IPS-18c (cell line): ENCODE results near the gene GCNT1.
"Not testable (repeated sequence)": the region's sequence is repeated elsewhere in the genome, so short reads cannot be mapped to it uniquely, and the experiment has no call there.

Source experiments
- H3K4me3 ChIP-seq: 2 replicates; pipeline ENCODE4 v1.7.0; 2013; ENCODE audit warnings: low read depth, mild to moderate bottlenecking, low read length, moderate library complexity; ENCODE audit not compliant: insufficient read depth
- H3K9me3 ChIP-seq: one replicate; pipeline ENCODE4 v1.6.1; 2013; ENCODE audit warnings: mild to moderate bottlenecking, low read length, moderate library complexity; ENCODE audit not compliant: control insufficient read depth, insufficient read depth

Gene GCNT1

GRCh38 chr9:76519075-76519835 is 60.3 kb downstream of the GCNT1 start:
- no peaks in the 10 kb centered on the region for H3K9me3 ChIP-seq
- H3K4me3 ChIP-seq = no peak overlapping the region

- H3K4me3 ChIP-seq = no peak overlapping the region
- no peaks in the 10 kb centered on the region for H3K9me3 ChIP-seq
Measured at GRCh38 chr9:76521244-76521681, 62.3 kb downstream of the GCNT1 start.

GRCh38 chr9:76521906-76522305 is 62.9 kb downstream of the GCNT1 start:
- H3K9me3 ChIP-seq = no peaks in the 10 kb centered on the region

GRCh38 chr9:76523617-76524200 is 64.7 kb downstream of the GCNT1 start:
- H3K9me3 ChIP-seq, H3K4me3 ChIP-seq: not testable (repeated sequence)

More at GRCh38 chr9:76521906-76522305, 62.9 kb downstream of the GCNT1 start:
- no peak overlapping the region for H3K4me3 ChIP-seq

GRCh38 chr9:76525196-76525595 is 66.2 kb downstream of the GCNT1 start:
- Histone ChIP-seq H3K4me3 (no peak overlapping the region), H3K9me3 (peaks cover 2% of the 10 kb centered on the region)

GRCh38 chr9:76526026-76526425 is 67.0 kb downstream of the GCNT1 start:
- Histone ChIP-seq H3K9me3 (peaks cover 2% of the 10 kb centered on the region), H3K4me3 (no peak overlapping the region)

- Histone ChIP-seq H3K9me3 (peaks cover 2% of the 10 kb centered on the region), H3K4me3 (no peak overlapping the region)
Measured at GRCh38 chr9:76528056-76528455, 69.1 kb downstream of the GCNT1 start.

- Histone ChIP-seq H3K9me3 (peaks cover 2% of the 10 kb centered on the region), H3K4me3 (no peak overlapping the region)
Measured at GRCh38 chr9:76528642-76529190, 69.7 kb downstream of the GCNT1 start.

- H3K4me3 ChIP-seq = no peak overlapping the region
- peaks cover 2% of the 10 kb centered on the region for H3K9me3 ChIP-seq
Measured at GRCh38 chr9:76529653-76530052, 70.7 kb downstream of the GCNT1 start.

- no peak overlapping the region for H3K4me3 ChIP-seq
Measured at GRCh38 chr9:76530458-76531110, 71.6 kb downstream of the GCNT1 start.

GRCh38 chr9:76531231-76531780 is 72.3 kb downstream of the GCNT1 start:
- H3K4me3 ChIP-seq = no peak overlapping the region
- peaks cover 2% of the 10 kb centered on the region for H3K9me3 ChIP-seq

More at GRCh38 chr9:76530458-76531110, 71.6 kb downstream of the GCNT1 start:
- H3K9me3 ChIP-seq = peaks cover 2% of the 10 kb centered on the region

GRCh38 chr9:76532877-76533276 is 73.9 kb downstream of the GCNT1 start:
- not testable (repeated sequence) for H3K4me3 ChIP-seq, H3K9me3 ChIP-seq

GRCh38 chr9:76534026-76534425 is 75.0 kb downstream of the GCNT1 start:
- no peaks in the 10 kb centered on the region for H3K9me3 ChIP-seq
- H3K4me3 ChIP-seq = no peak overlapping the region

- H3K4me3 ChIP-seq = no peak overlapping the region
Measured at GRCh38 chr9:76537150-76537646, 78.2 kb downstream of the GCNT1 start.

GRCh38 chr9:76539180-76539579 is 80.2 kb downstream of the GCNT1 start:
- H3K4me3 ChIP-seq = no peak overlapping the region

More at GRCh38 chr9:76537150-76537646, 78.2 kb downstream of the GCNT1 start:
- no peaks in the 10 kb centered on the region for H3K9me3 ChIP-seq

GRCh38 chr9:76542360-76542759 is 83.4 kb downstream of the GCNT1 start:
- H3K9me3 ChIP-seq = peaks cover 2% of the 10 kb centered on the region
- no peak overlapping the region for H3K4me3 ChIP-seq

More at GRCh38 chr9:76539180-76539579, 80.2 kb downstream of the GCNT1 start:
- peaks cover 2% of the 10 kb centered on the region for H3K9me3 ChIP-seq

GRCh38 chr9:76545191-76545590 is 86.2 kb downstream of the GCNT1 start:
- no peak overlapping the region for H3K4me3 ChIP-seq
- H3K9me3 ChIP-seq = peaks cover 2% of the 10 kb centered on the region
